Fibroblast of skin of left biceps (primary cell): ENCODE results near the gene BBC3.
"Not testable (repeated sequence)": the region's sequence is repeated elsewhere in the genome, so short reads cannot be mapped to it uniquely, and the experiment has no call there.

ENCODE experiments used
- DNase-seq, 2 experiments: peaks; one replicate each; pipeline ENCODE4 v3.0.0-alpha.2; 2013; ENCODE audit warnings: low read depth in 2 of 2

The BBC3 gene

GRCh38 chr19:47258434-47258833 is 27.4 kb upstream of the BBC3 start:
- DNase-seq, result no peak

- DNase-seq, result no peak
Observed at GRCh38 chr19:47257411-47258169, 26.6 kb upstream of the BBC3 start.

- DNase-seq, result peak; percentile 97
Observed at GRCh38 chr19:47256693-47257410, 25.9 kb upstream of the BBC3 start.

- DNase-seq, result peak; percentile 90 to 93
Observed at GRCh38 chr19:47255879-47256692, 25.1 kb upstream of the BBC3 start, which contains the start of gene CCDC9. Gene CCDC9, plus strand, starts transcription at chr19:47256525. Its CDS starts 1,876 bp downstream, at chr19:47258401.

- DNase-seq, result no peak
Observed at GRCh38 chr19:47253970-47254369, 23.0 kb upstream of the BBC3 start.

GRCh38 chr19:47253467-47253881 is 22.5 kb upstream of the BBC3 start:
- peak; percentile 74 to 76 for DNase-seq

GRCh38 chr19:47253016-47253415 is 22.0 kb upstream of the BBC3 start:
- not testable (repeated sequence) for DNase-seq

- no peak for DNase-seq
Observed at GRCh38 chr19:47247308-47247990, 16.4 kb upstream of the BBC3 start.

GRCh38 chr19:47243776-47244547 is 13.0 kb upstream of the BBC3 start:
- peak; percentile 93 to 96 for DNase-seq

- no peak for DNase-seq
Observed at GRCh38 chr19:47243364-47243775, 12.4 kb upstream of the BBC3 start.

GRCh38 chr19:47241919-47242577 is 11.0 kb upstream of the BBC3 start:
- no peak for DNase-seq

GRCh38 chr19:47240996-47241918 is 10.3 kb upstream of the BBC3 start:
- DNase-seq, result no peak

GRCh38 chr19:47240556-47240955 is 9.6 kb upstream of the BBC3 start:
- no peak for DNase-seq

GRCh38 chr19:47239610-47240296 is 8.8 kb upstream of the BBC3 start:
- DNase-seq, result no peak

GRCh38 chr19:47239152-47239551 is 8.2 kb upstream of the BBC3 start:
- no peak for DNase-seq

- DNase-seq, result no peak
Observed at GRCh38 chr19:47236072-47236675, 5.2 kb upstream of the BBC3 start.

- no peak for DNase-seq
Observed at GRCh38 chr19:47232422-47233211, 1.6 kb upstream of the BBC3 start.
